Activated CD4-positive, alpha-beta T cell treated with anti-CD3 and anti-CD28 coated beads, Interleukin-2, amount 50 U/mL, for 1 hour (primary cell): Measurements from ENCODE around the gene EXT2.

Experiments used
- DNase-seq: peaks from one replicate; pipeline ENCODE4 v3.0.0-alpha.2; 2020

The EXT2 gene

GRCh38 chr11:44207292-44207691, 111.8 kb downstream of the EXT2 start:
- no peak for DNase-seq

GRCh38 chr11:44208976-44209603, 113.6 kb downstream of the EXT2 start:
- no peak for DNase-seq

GRCh38 chr11:44212128-44212527, 116.7 kb downstream of the EXT2 start:
- no peak for DNase-seq

- DNase-seq: no peak
Observed at GRCh38 chr11:44213148-44213547, 117.7 kb downstream of the EXT2 start.

GRCh38 chr11:44217432-44217831, 122.0 kb downstream of the EXT2 start:
- no peak for DNase-seq

- DNase-seq: no peak
Observed at GRCh38 chr11:44219830-44220796, 124.6 kb downstream of the EXT2 start.

- no peak for DNase-seq
Observed at GRCh38 chr11:44221456-44221855, 126.0 kb downstream of the EXT2 start.

GRCh38 chr11:44221992-44222391, 126.5 kb downstream of the EXT2 start:
- no peak for DNase-seq

GRCh38 chr11:44223238-44223637, 127.8 kb downstream of the EXT2 start:
- no peak for DNase-seq

- no peak for DNase-seq
Observed at GRCh38 chr11:44224867-44225501, 129.5 kb downstream of the EXT2 start.

- DNase-seq: no peak
Observed at GRCh38 chr11:44226490-44226889, 131.0 kb downstream of the EXT2 start.

- no peak for DNase-seq
Observed at GRCh38 chr11:44226945-44227344, 131.5 kb downstream of the EXT2 start.

GRCh38 chr11:44228379-44228778, 132.9 kb downstream of the EXT2 start:
- no peak for DNase-seq

- DNase-seq: no peak
Observed at GRCh38 chr11:44229098-44229497, 133.6 kb downstream of the EXT2 start.

GRCh38 chr11:44229624-44230023, 134.1 kb downstream of the EXT2 start:
- no peak for DNase-seq

- DNase-seq: no peak
Observed at GRCh38 chr11:44235765-44236201, 140.3 kb downstream of the EXT2 start.

- DNase-seq: no peak
Observed at GRCh38 chr11:44236296-44236695, 140.8 kb downstream of the EXT2 start.

- DNase-seq: no peak
Observed at GRCh38 chr11:44237156-44237555, 141.7 kb downstream of the EXT2 start.

GRCh38 chr11:44241851-44242250, 146.4 kb downstream of the EXT2 start:
- DNase-seq: no peak

GRCh38 chr11:44243086-44243485, 147.6 kb downstream of the EXT2 start:
- DNase-seq: no peak

GRCh38 chr11:44243595-44244343, 148.3 kb downstream of the EXT2 start:
- no peak for DNase-seq

GRCh38 chr11:44244639-44245310, 149.3 kb downstream of the EXT2 start:
- no peak for DNase-seq
